Measurements from ENCODE around the gene TRPC1.

- TF ChIP-seq CTCF (IDR thresholded peaks at IDR 0.05) = no peak
- TF ChIP-seq EP300 (IDR thresholded peaks at IDR 0.05) = no peak
- TF ChIP-seq POLR2A (IDR thresholded peaks at IDR 0.05) = no peak
These were observed 126.7 kb downstream of the TRPC1 start for GRCh38 chr3:142850395-142851023.

All from stomach (tissue), 4 donors.